Uterus (tissue), 2 donors: ENCODE data around the gene FHIT.

Experiments used
- CTCF ChIP-seq, 4 experiments: fragments of 200-600 bp in 2 of 4; fragments of 450-650 bp in 2 of 4; sonication (generic) in 2 of 4; IDR thresholded peaks; one replicate each; pipeline ENCODE4 v1.5.1; 2016 to 2019; ENCODE audit warnings: antibody characterized with exemption in 4 of 4, mild to moderate bottlenecking in 2 of 4, moderate library complexity in 1 of 4
- POLR2A ChIP-seq, 2 donors: fragments of 450-650 bp; IDR thresholded peaks; one replicate each; pipeline ENCODE4 v1.6.1; 2016; ENCODE audit warnings: antibody characterized with exemption in 2 of 2, mild to moderate bottlenecking in 1 of 2, moderate library complexity in 1 of 2

- no peak for TF ChIP-seq CTCF (IDR thresholded peaks at IDR 0.05)
- TF ChIP-seq POLR2A (IDR thresholded peaks at IDR 0.05) = no peak
Measured at GRCh38 chr3:60434323-60434722, 816.9 kb downstream of the FHIT start.
